ENCODE data around the gene MXI1. TPM values are rescaled to one million over a fixed set of nuclear protein-coding genes. Genes with fewer than 3 reads are reported as not detected.

The MXI1 gene
- total RNA-seq, 1 experiment from 2014 or later = 17.3 TPM

- ChIA-PET POLR2A (ENCODE audit: low non-redundant PET) (no interaction called here), CTCF (interaction anchor here (0.7 kb wide), 1 partner anchor 1958 kb away, joined by 4 read pairs; no protein-coding TSS in a partner anchor)
- DNase-seq (ENCODE audit: low spot score) = no peak
- intact Hi-C loops (cut with micrococcal nuclease; ENCODE audit: unreplicated experiment) = no loop called here
- Histone ChIP-seq H3K9me3 (ENCODE audit: low read depth, low read length, poor library complexity, severe bottlenecking) (no peaks in the 10 kb centered on the region), H3K27ac (ENCODE audit: low read depth, low read length, poor library complexity, severe bottlenecking) (no peak overlapping the region), H3K4me3 (ENCODE audit: low read depth, low read length, poor library complexity, severe bottlenecking) (no peak overlapping the region), H3K36me3 (ENCODE audit: insufficient read depth, low read length, poor library complexity, severe bottlenecking) (no peaks in the 10 kb centered on the region), H3K4me1 (ENCODE audit: insufficient read depth, low read length, poor library complexity, severe bottlenecking) (peaks cover 11% of the 10 kb centered on the region), H3K27me3 (replicated peaks; ENCODE audit: insufficient read depth, low read depth, low read length, poor library complexity) (no peaks in the 10 kb centered on the region)
- TF ChIP-seq EZH2 (IDR thresholded peaks at IDR 0.05; ENCODE audit: borderline replicate concordance, low read depth, low read length, poor library complexity, severe bottlenecking) = no peak
- TF ChIP-seq CTCF (conservative IDR thresholded peaks at IDR 0.05; ENCODE audit: low read depth, low read length) = no peak
- no TSS peak for BruUV-seq (replicated peaks)
Measured at GRCh38 chr10:110214371-110214826, 7.0 kb downstream of the MXI1 start.

GRCh38 chr10:110215286-110216170 lies 8.1 kb downstream of the MXI1 start:
- TF ChIP-seq EZH2 (IDR thresholded peaks at IDR 0.05; ENCODE audit: borderline replicate concordance, low read depth, low read length, poor library complexity, severe bottlenecking) = no peak
- TF ChIP-seq CTCF (conservative IDR thresholded peaks at IDR 0.05; ENCODE audit: low read depth, low read length) = no peak
- BruUV-seq (replicated peaks) = no TSS peak
- H3K27ac ChIP-seq (ENCODE audit: low read depth, low read length, poor library complexity, severe bottlenecking) = no peak overlapping the region
- intact Hi-C loops (cut with micrococcal nuclease; ENCODE audit: unreplicated experiment) = loop anchor here (5.0 kb wide), 1 partner anchor 333 kb away; no protein-coding TSS in a partner anchor
- CTCF ChIA-PET = interaction anchor here (0.6 kb wide), 2 partner anchors 11 to 76 kb away, joined by 3 to 6 read pairs; no protein-coding TSS in a partner anchor
- POLR2A ChIA-PET (ENCODE audit: low non-redundant PET) = no interaction called here
- no peaks in the 10 kb centered on the region for H3K27me3 ChIP-seq (replicated peaks; ENCODE audit: insufficient read depth, low read depth, low read length, poor library complexity)
- DNase-seq (ENCODE audit: low spot score) = no peak
- H3K4me1 ChIP-seq (ENCODE audit: insufficient read depth, low read length, poor library complexity, severe bottlenecking) = peaks cover 11% of the 10 kb centered on the region
- no peaks in the 10 kb centered on the region for H3K36me3 ChIP-seq (ENCODE audit: insufficient read depth, low read length, poor library complexity, severe bottlenecking)
- H3K4me3 ChIP-seq (ENCODE audit: low read depth, low read length, poor library complexity, severe bottlenecking) = no peak overlapping the region
- no peaks in the 10 kb centered on the region for H3K9me3 ChIP-seq (ENCODE audit: low read depth, low read length, poor library complexity, severe bottlenecking)

- H3K27ac ChIP-seq (ENCODE audit: low read depth, low read length, poor library complexity, severe bottlenecking) = no peak overlapping the region
- no peaks in the 10 kb centered on the region for H3K9me3 ChIP-seq (ENCODE audit: low read depth, low read length, poor library complexity, severe bottlenecking)
- H3K36me3 ChIP-seq (ENCODE audit: insufficient read depth, low read length, poor library complexity, severe bottlenecking) = no peaks in the 10 kb centered on the region
- TF ChIP-seq CTCF (conservative IDR thresholded peaks at IDR 0.05; ENCODE audit: low read depth, low read length) (no peak), EZH2 (IDR thresholded peaks at IDR 0.05; ENCODE audit: borderline replicate concordance, low read depth, low read length, poor library complexity, severe bottlenecking) (no peak)
- H3K4me1 ChIP-seq (ENCODE audit: insufficient read depth, low read length, poor library complexity, severe bottlenecking) = peaks cover 13% of the 10 kb centered on the region
- DNase-seq (ENCODE audit: low spot score) = no peak
- intact Hi-C loops (cut with micrococcal nuclease; ENCODE audit: unreplicated experiment) = loop anchor here (5.0 kb wide), 1 partner anchor 334 kb away; no protein-coding TSS in a partner anchor
- POLR2A ChIA-PET (ENCODE audit: low non-redundant PET) = no interaction called here
- CTCF ChIA-PET = interaction anchor here (0.6 kb wide), 1 partner anchor 11 kb away, joined by 6 read pairs; no protein-coding TSS in a partner anchor
- no peak overlapping the region for H3K4me3 ChIP-seq (ENCODE audit: low read depth, low read length, poor library complexity, severe bottlenecking)
- no peaks in the 10 kb centered on the region for H3K27me3 ChIP-seq (replicated peaks; ENCODE audit: insufficient read depth, low read depth, low read length, poor library complexity)
- BruUV-seq (replicated peaks) = no TSS peak
Measured at GRCh38 chr10:110216240-110216639, 8.8 kb downstream of the MXI1 start.
